Muscle layer of duodenum (tissue), 2 donors: ENCODE measurements around the gene ATF1.
"Not testable (repeated sequence)": the region's sequence is repeated elsewhere in the genome, so short reads cannot be mapped to it uniquely, and the experiment has no call there.

ENCODE experiments used
- H3K27ac ChIP-seq: one replicate; pipeline ENCODE4 v1.7.0; 2013; ENCODE audit warnings: mild to moderate bottlenecking, low read length
- H3K27me3 ChIP-seq: one replicate; pipeline ENCODE4 v1.7.0; 2013; ENCODE audit warnings: low read depth, mild to moderate bottlenecking, control low read depth, low read length
- H3K36me3 ChIP-seq, 2 donors: one replicate each; pipeline ENCODE4 v1.7.0; 2013; ENCODE audit warnings: low read length in 2 of 2, control low read depth in 1 of 2, mild to moderate bottlenecking in 1 of 2; ENCODE audit not compliant: insufficient read depth in 2 of 2, control insufficient read depth in 1 of 2
- H3K4me1 ChIP-seq, 2 donors: one replicate each; pipeline ENCODE4 v1.7.0; 2013; ENCODE audit warnings: low read length in 2 of 2, mild to moderate bottlenecking in 2 of 2, control low read depth in 1 of 2, moderate library complexity in 1 of 2; ENCODE audit not compliant: insufficient read depth in 2 of 2, control insufficient read depth in 1 of 2
- H3K4me3 ChIP-seq, 2 donors: one replicate each; pipeline ENCODE4 v1.7.0; 2013; ENCODE audit warnings: low read length in 2 of 2, low read depth in 1 of 2, mild to moderate bottlenecking in 1 of 2
- H3K9me3 ChIP-seq, 2 donors: one replicate each; pipeline ENCODE4 v1.7.0; 2013; ENCODE audit warnings: low read length in 2 of 2, control low read depth in 1 of 2, mild to moderate bottlenecking in 1 of 2; ENCODE audit not compliant: control insufficient read depth in 1 of 2
- donor health status: healthy.

Gene ATF1

GRCh38 chr12:50753232-50753769 is 10.6 kb upstream of the ATF1 start:
- peaks cover 0 to 8% of the 10 kb centered on the region in 2 donors for H3K36me3 ChIP-seq
- H3K9me3 ChIP-seq = no peaks in the 10 kb centered on the region
- no peaks in the 10 kb centered on the region for H3K4me1 ChIP-seq
- no peak overlapping the region for H3K27ac ChIP-seq
- no peaks in the 10 kb centered on the region for H3K27me3 ChIP-seq
- no peak overlapping the region for H3K4me3 ChIP-seq

GRCh38 chr12:50764286-50765094 is 589 bp downstream of the ATF1 start:
- Histone ChIP-seq H3K27me3 (no peaks in the 10 kb centered on the region), H3K27ac (no peak overlapping the region), H3K9me3 (no peaks in the 10 kb centered on the region), H3K4me3 (peak overlapping the region; percentile 61 to 99), H3K36me3 (no peaks in the 10 kb centered on the region), H3K4me1 (peaks cover 0 to 12% of the 10 kb centered on the region in 2 donors)

- H3K4me3 ChIP-seq = peak overlapping the region; percentile 61 to 99
- H3K36me3 ChIP-seq = no peaks in the 10 kb centered on the region
- H3K27me3 ChIP-seq = no peaks in the 10 kb centered on the region
- H3K4me1 ChIP-seq = peaks cover 0 to 12% of the 10 kb centered on the region in 2 donors
- H3K9me3 ChIP-seq = no peaks in the 10 kb centered on the region
- no peak overlapping the region for H3K27ac ChIP-seq
Observed at GRCh38 chr12:50765095-50765911, 1.4 kb downstream of the ATF1 start.

GRCh38 chr12:50768391-50768790 is 4.5 kb downstream of the ATF1 start:
- Histone ChIP-seq H3K36me3 (peaks cover 0 to 8% of the 10 kb centered on the region in 2 donors), H3K9me3 (no peaks in the 10 kb centered on the region), H3K27me3 (no peaks in the 10 kb centered on the region), H3K27ac (no peak overlapping the region), H3K4me3 (no peak overlapping the region), H3K4me1 (peaks cover 0 to 8% of the 10 kb centered on the region in 2 donors)

GRCh38 chr12:50768813-50769212 is 4.9 kb downstream of the ATF1 start:
- H3K4me3 ChIP-seq, H3K9me3 ChIP-seq, H3K36me3 ChIP-seq, H3K4me1 ChIP-seq, H3K27ac ChIP-seq, H3K27me3 ChIP-seq: not testable (repeated sequence)

GRCh38 chr12:50771409-50771808 is 7.5 kb downstream of the ATF1 start:
- no peaks in the 10 kb centered on the region for H3K4me1 ChIP-seq
- no peak overlapping the region for H3K27ac ChIP-seq
- H3K36me3 ChIP-seq = peaks cover 0 to 8% of the 10 kb centered on the region in 2 donors
- H3K9me3 ChIP-seq = no peaks in the 10 kb centered on the region
- no peaks in the 10 kb centered on the region for H3K27me3 ChIP-seq
- no peak overlapping the region for H3K4me3 ChIP-seq

GRCh38 chr12:50772470-50772869 is 8.6 kb downstream of the ATF1 start:
- no peaks in the 10 kb centered on the region for H3K9me3 ChIP-seq
- no peaks in the 10 kb centered on the region for H3K27me3 ChIP-seq
- H3K4me1 ChIP-seq = no peaks in the 10 kb centered on the region
- no peak overlapping the region for H3K4me3 ChIP-seq
- no peak overlapping the region for H3K27ac ChIP-seq
- peaks cover 0 to 8% of the 10 kb centered on the region in 2 donors for H3K36me3 ChIP-seq

GRCh38 chr12:50772877-50773276 is 9.0 kb downstream of the ATF1 start:
- no peaks in the 10 kb centered on the region for H3K9me3 ChIP-seq
- H3K27ac ChIP-seq = no peak overlapping the region
- no peaks in the 10 kb centered on the region for H3K27me3 ChIP-seq
- no peak overlapping the region for H3K4me3 ChIP-seq
- no peaks in the 10 kb centered on the region for H3K4me1 ChIP-seq
- H3K36me3 ChIP-seq = peaks cover 0 to 8% of the 10 kb centered on the region in 2 donors

GRCh38 chr12:50775251-50775650 is 11.3 kb downstream of the ATF1 start:
- Histone ChIP-seq H3K27me3 (no peaks in the 10 kb centered on the region), H3K4me1 (no peaks in the 10 kb centered on the region), H3K36me3 (peaks cover 0 to 8% of the 10 kb centered on the region in 2 donors), H3K9me3 (no peaks in the 10 kb centered on the region), H3K27ac (no peak overlapping the region), H3K4me3 (no peak overlapping the region)

- no peaks in the 10 kb centered on the region for H3K27me3 ChIP-seq
- peaks cover 0 to 7% of the 10 kb centered on the region in 2 donors for H3K36me3 ChIP-seq
- H3K4me1 ChIP-seq = no peaks in the 10 kb centered on the region
- no peaks in the 10 kb centered on the region for H3K9me3 ChIP-seq
- no peak overlapping the region for H3K4me3 ChIP-seq
- no peak overlapping the region for H3K27ac ChIP-seq
Observed at GRCh38 chr12:50776749-50777728, 13.1 kb downstream of the ATF1 start.
